HG03442 (cell line): ENCODE results near the gene ACTN1.

ENCODE experiments used
- ATAC-seq: cut with Tn5 transposase; IDR thresholded peaks from one replicate; pipeline ENCODE4 v1.9.1; 2021; ENCODE audit warnings: mild to moderate bottlenecking, moderate library complexity; ENCODE audit not compliant: unreplicated experiment

The ACTN1 gene

GRCh38 chr14:68840454-68840853, 138.6 kb downstream of the ACTN1 start:
- ATAC-seq = no peak

GRCh38 chr14:68836082-68836481, 143.0 kb downstream of the ACTN1 start:
- no peak for ATAC-seq

GRCh38 chr14:68834816-68835215, 144.3 kb downstream of the ACTN1 start:
- ATAC-seq = no peak

- ATAC-seq = no peak
These were observed 150.4 kb downstream of the ACTN1 start for GRCh38 chr14:68828698-68829097.

- ATAC-seq = no peak
These were observed 153.4 kb downstream of the ACTN1 start for GRCh38 chr14:68825729-68826128.

GRCh38 chr14:68824517-68825347, 154.4 kb downstream of the ACTN1 start:
- ATAC-seq = no peak

GRCh38 chr14:68824207-68824516, 154.9 kb downstream of the ACTN1 start:
- ATAC-seq = no peak
